Stomach (tissue), 9 donors: Measurements from ENCODE around the gene HSDL2. TPM values are rescaled to one million over a fixed set of nuclear protein-coding genes. Genes with fewer than 3 reads are reported as not detected.

Experiments
- DNase-seq, 2 donors: peaks; one replicate each; pipeline versions ENCODE4 v3.0.0 to v3.0.0-alpha.2; 2013 to 2019
- H3K27ac ChIP-seq, 5 donors: fragments of 200-600 bp in 4 of 5; sonication (generic) in 4 of 5; one replicate each; pipeline ENCODE4 v1.5.1; 2013 to 2019; ENCODE audit warnings: mild to moderate bottlenecking in 1 of 5, moderate library complexity in 1 of 5
- H3K27me3 ChIP-seq, 3 donors: fragments of 200-600 bp; sonication (generic); one replicate each; pipeline ENCODE4 v1.5.1; 2017 to 2019; ENCODE audit warnings: mixed run types in 1 of 3
- H3K36me3 ChIP-seq, 4 donors: fragments of 200-600 bp; sonication (generic); 1 replicate in 3 of 4; 2 replicates in 1 of 4; pipeline ENCODE4 v1.5.1; 2016 to 2019
- H3K4me1 ChIP-seq, 4 donors: fragments of 200-600 bp; sonication (generic); one replicate each; pipeline ENCODE4 v1.5.1; 2016 to 2019
- H3K4me3 ChIP-seq, 4 donors: fragments of 200-600 bp; sonication (generic) in 3 of 4; one replicate each; pipeline ENCODE4 v1.5.1; 2016 to 2019; ENCODE audit warnings: mild to moderate bottlenecking in 1 of 4
- H3K9me3 ChIP-seq, 4 donors: fragments of 200-600 bp; sonication (generic); one replicate each; pipeline ENCODE4 v1.5.1; 2016 to 2019
- EP300 ChIP-seq: sonication (generic); formaldehyde crosslinking; IDR thresholded peaks from one replicate; pipeline ENCODE4 v1.6.1; 2017; ENCODE audit warnings: antibody characterized with exemption
- POLR2A ChIP-seq, 4 donors: fragments of 450-650 bp; IDR thresholded peaks; one replicate each; pipeline ENCODE4 v1.6.1; 2016; ENCODE audit warnings: antibody characterized with exemption in 4 of 4, control low read depth in 2 of 4, mild to moderate bottlenecking in 1 of 4, moderate library complexity in 1 of 4
- POLR2AphosphoS5 ChIP-seq, 3 donors: sonication (generic); formaldehyde crosslinking; IDR thresholded peaks; one replicate each; pipeline ENCODE4 v1.6.1; 2016; ENCODE audit warnings: antibody characterized with exemption in 3 of 3
- WGBS, 5 donors: extraction: QIAGEN DNeasy Blood & Tissue Kit in 3 of 5; methylation state at CpG; one replicate each; pipeline versions ENCODE4 v1.1.5 to v1.1.7; 2013 to 2018; 5-methylcytosine and 5-hydroxymethylcytosine counted together
- intact Hi-C: fragments of 100-400 bp; cut with DNase I; formaldehyde crosslinking; loops from one replicate; pipeline ENCODE4 v1.15.1; 2023; ENCODE audit warnings: low total_unique reads
- polyA plus RNA-seq, 3 donors: library from polyadenylated mRNA; stranded (reverse); fragments of 200-250 nt; gene quantifications; one replicate each; pipeline ENCODE4 v1.2.3, GENCODE V29; 2013
- total RNA-seq, 5 donors: library from RNA; depleted of rRNA; stranded (reverse); fragments of >200 nt; gene quantifications; one replicate each; pipeline versions ENCODE4 v1.1.0 to v1.2.3, GENCODE V29; 2014 to 2016
- TF ChIP-seq, protein P1 (sequence below), 7 experiments: fragments of 450-650 bp in 4 of 7; fragments of 200-600 bp in 3 of 7; sonication (generic) in 3 of 7; IDR thresholded peaks; one replicate each; pipeline ENCODE4 v1.5.1; 2016 to 2019; ENCODE audit warnings: antibody characterized with exemption in 7 of 7, control low read depth in 2 of 7, mild to moderate bottlenecking in 1 of 7
- donor health status: healthy with polysubstance abuse.
- donor health status: Bipolar disorder and iron deficiency.
- donor health status: healthy.

The HSDL2 gene
- total and polyA plus RNA-seq, 8 donors: 18.3 to 56.9 (median 24.8) TPM

DNA sequence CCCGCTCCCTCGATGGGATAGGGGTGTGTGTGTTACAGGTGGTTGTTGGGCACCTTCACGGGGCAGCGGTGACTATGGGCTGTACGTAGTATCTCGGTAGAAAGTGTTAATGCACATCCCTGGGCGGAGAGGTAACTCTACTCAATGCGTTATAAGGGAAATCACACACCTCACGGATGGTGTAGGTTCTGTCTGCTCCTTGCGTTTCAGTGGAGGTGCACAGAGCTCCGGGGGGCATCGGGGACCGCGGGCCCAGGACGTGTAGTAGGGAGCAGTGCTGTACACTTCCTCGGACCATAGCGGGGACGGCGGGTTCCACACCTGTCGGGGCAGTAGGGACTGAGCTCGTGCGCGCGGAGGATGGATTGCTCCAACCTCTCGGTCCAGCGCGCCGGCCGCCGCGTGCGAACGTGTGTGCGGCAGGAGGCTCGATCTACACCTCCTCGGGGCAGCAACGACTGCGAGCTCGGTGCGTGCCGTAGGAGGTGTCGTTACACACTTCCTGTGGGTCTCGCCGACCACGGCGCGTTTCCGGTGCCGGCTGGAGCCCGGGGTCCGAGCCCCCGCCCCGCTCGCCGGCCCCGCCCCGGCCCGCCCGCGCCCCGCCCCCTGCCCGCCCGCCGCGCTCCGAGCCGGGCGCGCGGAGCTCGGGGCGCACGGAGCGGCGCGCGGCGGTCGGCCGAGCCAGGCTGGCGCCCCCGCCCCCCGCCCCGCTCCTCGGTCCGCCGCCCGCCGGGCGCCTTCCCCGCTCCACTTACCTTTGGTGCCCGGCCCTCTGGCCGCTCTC lies 106.5 kb downstream of the HSDL2 start, which contains the start of gene KIAA1958:
Gene KIAA1958, plus strand, starts transcription at position 607 of the 787 bp plus-strand sequence. CDS start 87,254 bp downstream, outside the sequence.
- Histone ChIP-seq H3K9me3 (no peaks in the 10 kb centered on the region), H3K36me3 (no peaks in the 10 kb centered on the region), H3K27ac (peak within 1 kb of the TSS; percentile 81 to 97 (median 89)), H3K27me3 (no peaks in the 10 kb centered on the region), H3K4me3 (peak within 1 kb of the TSS; percentile 90 to 99 (median 95)), H3K4me1 (peaks cover 9 to 36% (median 29%) of the 10 kb centered on the region in 4 donors)
- peak; percentile 91 to 95 for DNase-seq
- intact Hi-C loops: no loop called here
- TF ChIP-seq, protein P1, sequence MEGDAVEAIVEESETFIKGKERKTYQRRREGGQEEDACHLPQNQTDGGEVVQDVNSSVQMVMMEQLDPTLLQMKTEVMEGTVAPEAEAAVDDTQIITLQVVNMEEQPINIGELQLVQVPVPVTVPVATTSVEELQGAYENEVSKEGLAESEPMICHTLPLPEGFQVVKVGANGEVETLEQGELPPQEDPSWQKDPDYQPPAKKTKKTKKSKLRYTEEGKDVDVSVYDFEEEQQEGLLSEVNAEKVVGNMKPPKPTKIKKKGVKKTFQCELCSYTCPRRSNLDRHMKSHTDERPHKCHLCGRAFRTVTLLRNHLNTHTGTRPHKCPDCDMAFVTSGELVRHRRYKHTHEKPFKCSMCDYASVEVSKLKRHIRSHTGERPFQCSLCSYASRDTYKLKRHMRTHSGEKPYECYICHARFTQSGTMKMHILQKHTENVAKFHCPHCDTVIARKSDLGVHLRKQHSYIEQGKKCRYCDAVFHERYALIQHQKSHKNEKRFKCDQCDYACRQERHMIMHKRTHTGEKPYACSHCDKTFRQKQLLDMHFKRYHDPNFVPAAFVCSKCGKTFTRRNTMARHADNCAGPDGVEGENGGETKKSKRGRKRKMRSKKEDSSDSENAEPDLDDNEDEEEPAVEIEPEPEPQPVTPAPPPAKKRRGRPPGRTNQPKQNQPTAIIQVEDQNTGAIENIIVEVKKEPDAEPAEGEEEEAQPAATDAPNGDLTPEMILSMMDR (IDR thresholded peaks at IDR 0.05): no peak
- TF ChIP-seq POLR2AphosphoS5 (IDR thresholded peaks at IDR 0.05): peak; percentile 65 to 90 (median 88)
- TF ChIP-seq POLR2A (IDR thresholded peaks at IDR 0.05): peak in 1 of 4 donors; percentile 20
- WGBS, 5 donors: 1 to 5% (median 2%) methylated on average over 17 to 91 of the region's 93 CpGs

DNA sequence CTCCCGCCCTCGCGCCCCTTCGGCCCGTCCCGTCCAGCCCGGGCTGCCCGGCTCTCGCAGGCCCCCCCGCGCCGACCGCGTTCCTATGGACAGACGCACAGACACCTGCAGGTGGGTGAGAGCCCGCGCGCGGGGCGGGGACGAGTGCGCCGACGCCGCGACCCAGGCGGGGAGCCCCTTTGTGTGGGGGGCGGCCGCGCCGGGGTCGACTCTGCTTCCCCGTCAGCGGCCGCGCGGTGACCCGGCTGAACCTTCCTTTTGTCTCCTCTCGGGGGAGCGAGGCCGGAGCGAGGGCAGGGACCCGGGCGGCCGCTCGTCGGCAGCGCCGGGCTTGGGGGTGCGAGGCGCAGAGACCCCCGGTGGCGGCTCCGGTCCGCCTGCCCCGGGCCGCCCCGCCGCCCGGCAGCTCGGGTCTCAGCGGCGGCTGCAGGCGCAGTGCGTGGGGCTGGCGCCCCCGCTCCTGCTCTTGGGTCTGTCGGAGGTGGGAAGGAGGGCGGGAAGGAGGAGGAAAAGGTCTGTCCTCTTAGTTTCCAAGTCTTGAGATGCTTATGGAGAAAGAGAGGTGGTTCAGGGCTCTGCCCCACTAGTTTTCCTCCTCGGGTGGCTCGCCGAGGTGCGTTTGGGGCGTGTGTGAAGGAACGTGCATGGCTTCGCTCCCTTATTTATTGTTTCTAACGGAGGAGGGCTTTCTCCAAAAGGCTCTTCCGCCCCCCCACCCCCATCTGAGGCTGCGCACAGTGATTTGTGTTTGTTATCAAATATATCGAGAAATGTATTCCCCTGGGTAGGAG lies 107.3 kb downstream of the HSDL2 start:
- intact Hi-C loops: no loop called here

DNA sequence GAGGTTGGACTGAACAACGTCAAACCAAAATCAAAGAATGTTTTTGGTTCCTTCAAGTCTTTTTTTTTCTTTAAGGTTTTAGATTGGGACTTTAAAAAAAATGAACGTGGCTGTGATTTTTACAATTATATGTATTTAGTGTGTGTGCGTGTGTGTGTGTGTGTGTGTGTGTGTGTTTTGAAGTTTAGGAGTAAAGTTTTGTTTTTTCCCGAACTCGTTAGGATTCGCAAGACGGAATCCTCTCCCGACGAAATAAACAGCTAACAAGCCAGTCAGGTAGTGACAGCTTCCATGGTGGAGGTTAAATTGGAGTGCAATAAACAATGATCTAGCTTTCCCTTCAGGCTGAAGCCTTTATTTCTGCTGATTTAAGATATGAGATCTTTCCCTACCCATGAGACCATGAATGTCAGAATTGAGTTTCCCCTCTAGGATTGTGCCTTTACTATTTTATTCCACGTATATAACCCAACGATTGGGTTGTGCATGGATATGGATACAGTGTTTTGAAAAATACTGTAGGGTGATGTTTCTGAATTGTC lies 108.0 kb downstream of the HSDL2 start:
- intact Hi-C loops: no loop called here
- H3K4me3 ChIP-seq: peak overlapping the region; percentile 90 to 99 (median 95)
- peaks cover 0 to 2% (median under 1%) of the 10 kb centered on the region in 4 donors for H3K36me3 ChIP-seq
- WGBS, 5 donors: 10 to 20% (median 13%) methylated on average over 11 of the region's 11 CpGs
- peaks cover 9 to 36% (median 29%) of the 10 kb centered on the region in 4 donors for H3K4me1 ChIP-seq
- H3K27me3 ChIP-seq: no peaks in the 10 kb centered on the region
- TF ChIP-seq, protein P1 (IDR thresholded peaks at IDR 0.05): no peak
- TF ChIP-seq POLR2AphosphoS5 (IDR thresholded peaks at IDR 0.05) (no peak), EP300 (no peak), POLR2A (IDR thresholded peaks at IDR 0.05) (no peak)
- H3K9me3 ChIP-seq: no peaks in the 10 kb centered on the region
- peak in 1 of 2 donors; percentile 40 for DNase-seq
- H3K27ac ChIP-seq: peak overlapping the region; percentile 81 to 97 (median 89)

More for the DNA sequence above, 107.3 kb downstream of the HSDL2 start:
- TF ChIP-seq, protein P1 (IDR thresholded peaks at IDR 0.05): no peak
- TF ChIP-seq POLR2AphosphoS5 (IDR thresholded peaks at IDR 0.05): peak in 1 of 3 donors; percentile 18
- peaks cover 9 to 36% (median 29%) of the 10 kb centered on the region in 4 donors for H3K4me1 ChIP-seq
- no peaks in the 10 kb centered on the region for H3K9me3 ChIP-seq
- H3K4me3 ChIP-seq: peak overlapping the region; percentile 90 to 99 (median 95)
- WGBS, 5 donors: 0 to 1% (median 0%) methylated on average over 33 to 79 of the region's 80 CpGs
- H3K27me3 ChIP-seq: no peaks in the 10 kb centered on the region
- H3K36me3 ChIP-seq: no peaks in the 10 kb centered on the region
- peak; percentile 65 to 83 for DNase-seq
- peak overlapping the region; percentile 81 to 97 (median 89) for H3K27ac ChIP-seq

DNA sequence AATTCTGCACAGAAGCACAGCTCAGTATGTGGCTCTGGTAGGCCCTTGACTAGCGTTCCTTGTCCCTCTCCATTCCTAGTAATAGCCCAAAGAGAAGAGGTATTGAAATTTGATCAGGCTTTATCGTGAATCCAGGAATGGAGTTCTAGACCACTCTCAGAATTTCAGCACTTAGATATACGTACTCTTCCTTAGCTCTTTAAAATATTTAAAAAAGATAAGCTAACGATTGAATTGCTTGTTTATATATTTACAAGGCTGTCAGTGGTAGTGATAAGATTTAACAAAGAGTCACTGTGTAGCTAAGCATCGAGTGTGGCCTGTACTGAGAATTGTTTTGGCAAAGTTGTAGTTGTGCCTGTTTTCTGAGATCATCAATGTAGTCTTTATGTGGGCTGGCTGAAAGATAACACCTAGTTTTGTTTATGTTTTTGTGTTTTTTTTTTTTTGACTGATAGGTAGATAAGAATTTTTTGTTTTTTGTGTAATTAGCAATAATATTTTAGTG lies 109.2 kb downstream of the HSDL2 start:
- Histone ChIP-seq H3K9me3 (peaks cover 0 to 12% (median 8%) of the 10 kb centered on the region in 4 donors), H3K4me1 (peaks cover 9 to 36% (median 29%) of the 10 kb centered on the region in 4 donors), H3K27me3 (no peaks in the 10 kb centered on the region), H3K36me3 (peaks cover 0 to 11% (median 7%) of the 10 kb centered on the region in 4 donors), H3K27ac (peak overlapping the region in 2 of 5 donors; percentile 25 to 27), H3K4me3 (peak overlapping the region in 2 of 4 donors; percentile 18 to 99)
- intact Hi-C loops: no loop called here
- TF ChIP-seq POLR2AphosphoS5 (IDR thresholded peaks at IDR 0.05) (no peak), POLR2A (IDR thresholded peaks at IDR 0.05) (no peak), EP300 (no peak)
- TF ChIP-seq, protein P1 (IDR thresholded peaks at IDR 0.05): no peak
- 26 to 67% (median 43%) methylated on average over 5 of the region's 5 CpGs for WGBS, 5 donors
- DNase-seq: no peak
